WTC11 (cell line): ENCODE data around the gene MAP3K7. TPM values are rescaled to one million over a fixed set of nuclear protein-coding genes. Genes with fewer than 3 reads are reported as not detected.

ENCODE experiments used
- ATAC-seq: fragments of 200-7000 bp; cut with Tn5 transposase; 2 replicates; pipeline ENCODE4 v1.10.0; 2021; ENCODE audit warnings: mild to moderate bottlenecking, moderate library complexity
- CTCF ChIA-PET: fragments of 300-600 bp; sonication (Branson Sonifier 250); formaldehyde crosslinking; loops from one replicate; lab custom pipeline; 2021; ENCODE audit warnings: antibody characterized with exemption; lab: Charles Lee
- POLR2A ChIA-PET: fragments of 350-600 bp; sonication (Branson Sonifier 250); formaldehyde crosslinking; loops from one replicate; lab custom pipeline; 2021; ENCODE audit warnings: antibody characterized with exemption; lab: Charles Lee
- DNase-seq: peaks from one replicate; pipeline ENCODE4 v3.0.0; 2021; ENCODE audit warnings: low spot score
- H3K27ac Mint-ChIP-seq: 2 replicates; pipeline ENCODE4 v1.8.0; 2021; ENCODE audit warnings: mixed read lengths
- H3K27me3 Mint-ChIP-seq: 2 replicates; pipeline ENCODE4 v1.8.0; 2021; ENCODE audit warnings: low read depth, mild to moderate bottlenecking, moderate library complexity, mixed read lengths
- H3K36me3 Mint-ChIP-seq: 2 replicates; pipeline ENCODE4 v1.8.0; 2021; ENCODE audit warnings: mixed read lengths
- H3K4me1 Mint-ChIP-seq: 2 replicates; pipeline ENCODE4 v1.8.0; 2022; ENCODE audit warnings: mixed read lengths
- H3K4me3 Mint-ChIP-seq: 2 replicates; pipeline ENCODE4 v1.8.0; 2021; ENCODE audit warnings: mild to moderate bottlenecking, moderate library complexity, mixed read lengths
- H3K9me3 Mint-ChIP-seq: 2 replicates; pipeline ENCODE4 v1.8.0; 2021; ENCODE audit warnings: mixed read lengths
- ATF1 ChIP-seq: sonication (generic); formaldehyde crosslinking; IDR thresholded peaks from 2 replicates; pipeline ENCODE4 v1.8.1; 2023; ENCODE audit warnings: mild to moderate bottlenecking, moderate library complexity, missing genetic modification reagents
- CREB1 ChIP-seq: sonication (generic); formaldehyde crosslinking; IDR thresholded peaks from 2 replicates; pipeline ENCODE4 v1.8.0; 2023; ENCODE audit warnings: mild to moderate bottlenecking, missing genetic modification reagents
- CTCF ChIP-seq: fragments of 200-600 bp; IDR thresholded peaks from 2 replicates; pipeline ENCODE4 v1.8.0; 2022; ENCODE audit warnings: antibody characterized with exemption
- EMX1 ChIP-seq: fragments of 250-450 bp; sonication (Bioruptor Pico); IDR thresholded peaks from 2 replicates; pipeline ENCODE4 v1.8.0; 2021; ENCODE audit warnings: mild to moderate bottlenecking
- FOXJ3 ChIP-seq: sonication (generic); formaldehyde crosslinking; IDR thresholded peaks from 2 replicates; pipeline ENCODE4 v1.9.0; 2021; ENCODE audit warnings: missing genetic modification reagents, mild to moderate bottlenecking, borderline replicate concordance
- FOXP1 ChIP-seq: sonication (generic); formaldehyde crosslinking; IDR thresholded peaks from 2 replicates; pipeline ENCODE4 v1.8.0; 2022; ENCODE audit warnings: missing genetic modification reagents, mild to moderate bottlenecking, moderate library complexity, borderline replicate concordance
- GTF2I ChIP-seq: fragments of 250-450 bp; sonication (Bioruptor Pico); conservative IDR thresholded peaks from 2 replicates; pipeline ENCODE4 v1.4.0; 2021; ENCODE audit warnings: mild to moderate bottlenecking
- IRF2 ChIP-seq: sonication (generic); formaldehyde crosslinking; IDR thresholded peaks from 2 replicates; pipeline ENCODE4 v1.8.0; 2022; ENCODE audit warnings: low read depth, missing genetic modification reagents, borderline replicate concordance
- JAZF1 ChIP-seq: fragments of 250-450 bp; sonication (Bioruptor Pico); IDR thresholded peaks from 2 replicates; pipeline ENCODE4 v1.9.0; 2021; ENCODE audit warnings: moderate library complexity, mild to moderate bottlenecking, inconsistent platforms
- KAT7 ChIP-seq: sonication (generic); formaldehyde crosslinking; IDR thresholded peaks from 2 replicates; pipeline ENCODE4 v1.8.1; 2023; ENCODE audit warnings: missing genetic modification reagents, mild to moderate bottlenecking, borderline replicate concordance
- MLX ChIP-seq: sonication (generic); formaldehyde crosslinking; IDR thresholded peaks from 2 replicates; pipeline ENCODE4 v1.8.1; 2023; ENCODE audit warnings: mild to moderate bottlenecking, missing genetic modification reagents, moderate library complexity
- MXD4 ChIP-seq: fragments of 250-450 bp; sonication (Bioruptor Pico); IDR thresholded peaks from 2 replicates; pipeline ENCODE4 v1.8.0; 2021; ENCODE audit warnings: mild to moderate bottlenecking, moderate library complexity, borderline replicate concordance
- NFATC4 ChIP-seq: fragments of 250-450 bp; sonication (Bioruptor Pico); IDR thresholded peaks from 2 replicates; pipeline ENCODE4 v1.9.0; 2021; ENCODE audit warnings: mild to moderate bottlenecking
- NR3C1 ChIP-seq: sonication (generic); formaldehyde crosslinking; conservative IDR thresholded peaks from 2 replicates; pipeline ENCODE4 v1.8.1; 2023; ENCODE audit warnings: low read depth, mild to moderate bottlenecking, missing genetic modification reagents
- PREB ChIP-seq: sonication (generic); formaldehyde crosslinking; IDR thresholded peaks from 2 replicates; pipeline ENCODE4 v1.8.1; 2022; ENCODE audit warnings: mild to moderate bottlenecking, missing genetic modification reagents, moderate library complexity, borderline replicate concordance
- RELA ChIP-seq: sonication (generic); formaldehyde crosslinking; IDR thresholded peaks from 2 replicates; pipeline ENCODE4 v1.8.1; 2022; ENCODE audit warnings: missing genetic modification reagents, mild to moderate bottlenecking, borderline replicate concordance
- RORB ChIP-seq: fragments of 250-450 bp; sonication (Bioruptor Pico); IDR thresholded peaks from 2 replicates; pipeline ENCODE4 v1.9.0; 2021; ENCODE audit warnings: mild to moderate bottlenecking
- SMAD3 ChIP-seq: sonication (generic); formaldehyde crosslinking; IDR thresholded peaks from 2 replicates; pipeline ENCODE4 v1.8.0; 2022; ENCODE audit warnings: missing genetic modification reagents, mild to moderate bottlenecking, borderline replicate concordance
- SMAD4 ChIP-seq: sonication (generic); formaldehyde crosslinking; IDR thresholded peaks from 2 replicates; pipeline ENCODE4 v1.8.0; 2022; ENCODE audit warnings: mild to moderate bottlenecking, missing genetic modification reagents
- SOX15 ChIP-seq: fragments of 250-450 bp; sonication (Bioruptor Pico); IDR thresholded peaks from 2 replicates; pipeline ENCODE4 v1.9.0; 2021; ENCODE audit warnings: mild to moderate bottlenecking
- TEAD1 ChIP-seq: sonication (generic); formaldehyde crosslinking; IDR thresholded peaks from 2 replicates; pipeline ENCODE4 v1.8.0; 2022; ENCODE audit warnings: mild to moderate bottlenecking, missing genetic modification reagents
- ZBTB21 ChIP-seq: sonication (generic); formaldehyde crosslinking; IDR thresholded peaks from 2 replicates; pipeline ENCODE4 v1.8.1; 2023; ENCODE audit warnings: mild to moderate bottlenecking, missing genetic modification reagents, borderline replicate concordance
- ZNF138 ChIP-seq: sonication (generic); formaldehyde crosslinking; conservative IDR thresholded peaks from 2 replicates; pipeline ENCODE4 v1.8.1; 2022; ENCODE audit warnings: mild to moderate bottlenecking, moderate library complexity, missing genetic modification reagents
- ZNF219 ChIP-seq: sonication (generic); formaldehyde crosslinking; IDR thresholded peaks from 2 replicates; pipeline ENCODE4 v1.8.0; 2023; ENCODE audit warnings: missing genetic modification reagents, mild to moderate bottlenecking, borderline replicate concordance
- ZNF232 ChIP-seq: sonication (generic); formaldehyde crosslinking; IDR thresholded peaks from 2 replicates; pipeline ENCODE4 v1.8.0; 2022; ENCODE audit warnings: mild to moderate bottlenecking, missing genetic modification reagents
- ZNF281 ChIP-seq: sonication (generic); formaldehyde crosslinking; IDR thresholded peaks from 2 replicates; pipeline ENCODE4 v1.8.0; 2023; ENCODE audit warnings: mild to moderate bottlenecking, missing genetic modification reagents
- ZNF317 ChIP-seq: sonication (generic); formaldehyde crosslinking; IDR thresholded peaks from 2 replicates; pipeline ENCODE4 v1.8.1; 2023; ENCODE audit warnings: low read depth, mild to moderate bottlenecking, moderate library complexity, missing genetic modification reagents, borderline replicate concordance
- ZSCAN18 ChIP-seq: fragments of 250-450 bp; sonication (Bioruptor Pico); IDR thresholded peaks from 2 replicates; pipeline ENCODE4 v2.1.2; 2022; ENCODE audit warnings: mild to moderate bottlenecking, moderate library complexity
- total RNA-seq: library from RNA; stranded (reverse); gene quantifications from 3 replicates; pipeline ENCODE4 v1.2.3, GENCODE V29; 2021

The MAP3K7 gene
- total RNA-seq, 1 experiment from 2014 or later = 36.7 TPM

GRCh38 chr6:90584636-90585255 lies 2.1 kb downstream of the MAP3K7 start:
- no peak for DNase-seq
- Mint-ChIP-seq H3K4me3 (peak overlapping the region; percentile 99), H3K27me3 (peaks cover 18% of the 10 kb centered on the region)
- POLR2A ChIA-PET = no interaction called here
- no peak for TF ChIP-seq EMX1
- no peak for TF ChIP-seq RORB
- no peak for TF ChIP-seq ZNF232 (CRISPR knock-in tag)
- TF ChIP-seq TEAD1 (CRISPR knock-in tag) = no peak
- no peak for TF ChIP-seq MXD4
- TF ChIP-seq FOXP1 (CRISPR knock-in tag) = no peak
- no peak for TF ChIP-seq FOXJ3 (CRISPR knock-in tag)
- TF ChIP-seq ZNF138 (CRISPR knock-in tag) = no peak
- TF ChIP-seq ZNF219 (CRISPR knock-in tag) = no peak
- TF ChIP-seq ZBTB21 = no peak
- no peak for TF ChIP-seq NR3C1 (CRISPR knock-in tag)
- TF ChIP-seq RELA (CRISPR knock-in tag) = no peak
- TF ChIP-seq SMAD3 (CRISPR knock-in tag) = no peak
- no peak for TF ChIP-seq GTF2I (CRISPR knock-in tag)
- TF ChIP-seq, all 79 proteins: peak for 0
- Mint-ChIP-seq H3K9me3 (no peaks in the 10 kb centered on the region), H3K27ac (no peak overlapping the region), H3K36me3 (peaks cover 2% of the 10 kb centered on the region; the same call in 1 of the 2 replicates), H3K4me1 (peaks cover 30% of the 10 kb centered on the region)
- no peak for ATAC-seq
- CTCF ChIA-PET = no interaction called here

GRCh38 chr6:90583836-90584481 lies 2.9 kb downstream of the MAP3K7 start:
- no peaks in the 10 kb centered on the region for H3K9me3 Mint-ChIP-seq
- no peak for ATAC-seq
- TF ChIP-seq NFATC4 (CRISPR knock-in tag) = no peak
- TF ChIP-seq SOX15 (CRISPR knock-in tag) = no peak
- no peak for TF ChIP-seq MLX (CRISPR knock-in tag)
- TF ChIP-seq KAT7 (CRISPR knock-in tag) = no peak
- no peak for TF ChIP-seq IRF2 (CRISPR knock-in tag)
- TF ChIP-seq PREB (CRISPR knock-in tag) = no peak
- no peak for TF ChIP-seq FOXJ3 (CRISPR knock-in tag)
- TF ChIP-seq CTCF = no peak
- TF ChIP-seq ZNF281 (CRISPR knock-in tag) = no peak
- no peak for TF ChIP-seq SMAD3 (CRISPR knock-in tag)
- no peak for TF ChIP-seq ZSCAN18 (CRISPR knock-in tag)
- no peak for TF ChIP-seq ZNF317 (CRISPR knock-in tag)
- no peak for TF ChIP-seq SMAD4
- TF ChIP-seq TEAD1 (CRISPR knock-in tag) = no peak
- TF ChIP-seq JAZF1 = no peak
- no peak for TF ChIP-seq ATF1 (CRISPR knock-in tag)
- no peak for TF ChIP-seq CREB1 (CRISPR knock-in tag)
- TF ChIP-seq GTF2I (CRISPR knock-in tag) = no peak
- DNase-seq = no peak
- H3K27ac Mint-ChIP-seq = no peak overlapping the region
- peaks cover 11% of the 10 kb centered on the region for H3K27me3 Mint-ChIP-seq
- H3K36me3 Mint-ChIP-seq = peaks cover 2% of the 10 kb centered on the region; the same call in 1 of the 2 replicates
- H3K4me1 Mint-ChIP-seq = peaks cover 30% of the 10 kb centered on the region
- ChIA-PET POLR2A (no interaction called here), CTCF (no interaction called here)
- H3K4me3 Mint-ChIP-seq = peak overlapping the region; percentile 9; the same call in 1 of the 2 replicates
